Left forelimb (tissue), 1 donor: ENCODE data around the gene SSX2IP.

Experiments
- DNase-seq: peaks from one replicate; pipeline ENCODE4 v3.0.0-alpha.2; 2018; ENCODE audit warnings: low spot score

SSX2IP gene

DNA sequence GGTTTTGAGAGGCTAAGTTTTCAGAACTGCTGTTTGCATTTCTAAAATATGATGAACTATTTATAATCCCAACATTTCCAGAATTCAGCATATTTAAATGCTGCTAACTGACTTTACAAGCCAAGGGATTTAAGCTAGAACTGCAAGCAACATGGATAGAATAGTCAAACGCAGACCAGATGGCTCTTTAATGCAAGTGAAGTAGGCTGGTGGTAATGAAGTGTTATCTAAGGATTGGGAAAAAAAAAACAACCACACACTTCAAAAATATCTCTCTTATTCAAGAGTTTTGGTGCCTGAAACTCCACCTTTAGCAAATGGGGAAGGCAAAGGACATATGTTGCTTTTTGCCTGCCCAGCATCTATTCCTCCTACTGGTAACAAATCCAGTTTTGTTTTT lies 20.9 kb upstream of the SSX2IP start:
- no peak for DNase-seq

DNA sequence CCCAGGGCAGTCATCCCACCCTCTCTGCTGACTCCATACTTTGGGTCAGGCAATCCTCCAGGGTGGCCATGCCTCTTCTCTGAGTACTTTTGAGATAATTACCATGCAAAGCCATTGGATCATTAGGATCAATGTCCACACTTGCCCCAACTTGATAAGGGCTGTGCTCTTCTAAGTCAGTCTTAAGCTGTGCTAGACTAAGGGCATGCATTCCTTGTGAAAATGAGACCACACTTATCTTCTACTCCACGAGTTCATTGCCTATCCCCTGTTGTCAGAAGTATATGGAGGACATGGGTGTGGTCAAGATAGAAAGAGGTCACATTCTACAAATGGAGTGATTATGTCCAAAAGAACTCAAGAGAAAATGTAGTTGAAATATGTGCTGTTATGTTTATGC lies 18.9 kb upstream of the SSX2IP start:
- DNase-seq, result no peak

DNA sequence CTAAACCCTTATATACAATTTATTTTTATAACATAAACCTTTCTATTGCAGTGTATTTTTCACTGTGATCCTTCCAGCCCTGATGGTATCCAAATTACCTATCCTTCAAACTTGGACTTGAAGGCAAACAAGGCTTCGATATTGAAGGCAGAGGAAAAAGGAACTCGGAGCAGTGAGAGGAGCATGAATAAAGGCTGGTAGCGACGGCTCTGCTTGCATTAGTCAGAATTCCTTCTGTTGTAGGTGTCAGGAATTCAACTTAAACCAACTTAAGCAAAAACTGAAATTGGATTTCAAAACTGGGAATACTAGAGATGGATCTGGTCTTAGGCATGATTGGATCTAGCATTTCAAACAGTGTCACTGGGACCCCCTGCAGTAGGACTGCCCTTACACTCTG lies 17.8 kb upstream of the SSX2IP start:
- DNase-seq, result no peak

DNA sequence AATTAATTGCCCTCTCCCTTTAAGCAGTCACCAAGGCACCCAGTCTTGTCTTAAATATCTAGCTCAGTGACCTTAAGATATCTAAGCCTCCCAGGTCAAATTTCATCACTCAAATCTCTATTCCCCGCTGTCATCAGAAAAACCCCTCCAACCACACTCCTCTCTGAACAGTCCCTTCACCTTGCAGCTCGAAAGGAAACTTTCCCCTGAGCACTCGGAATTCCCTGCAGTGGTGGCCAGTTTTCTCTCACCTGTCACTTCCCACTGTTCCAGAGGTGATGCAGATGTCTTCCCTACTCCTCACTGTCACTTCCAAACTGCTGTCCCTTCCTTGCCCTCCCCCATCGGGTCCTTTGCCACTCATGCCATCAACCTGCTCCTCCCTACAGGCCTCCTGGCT lies 15.3 kb upstream of the SSX2IP start:
- no peak for DNase-seq

DNA sequence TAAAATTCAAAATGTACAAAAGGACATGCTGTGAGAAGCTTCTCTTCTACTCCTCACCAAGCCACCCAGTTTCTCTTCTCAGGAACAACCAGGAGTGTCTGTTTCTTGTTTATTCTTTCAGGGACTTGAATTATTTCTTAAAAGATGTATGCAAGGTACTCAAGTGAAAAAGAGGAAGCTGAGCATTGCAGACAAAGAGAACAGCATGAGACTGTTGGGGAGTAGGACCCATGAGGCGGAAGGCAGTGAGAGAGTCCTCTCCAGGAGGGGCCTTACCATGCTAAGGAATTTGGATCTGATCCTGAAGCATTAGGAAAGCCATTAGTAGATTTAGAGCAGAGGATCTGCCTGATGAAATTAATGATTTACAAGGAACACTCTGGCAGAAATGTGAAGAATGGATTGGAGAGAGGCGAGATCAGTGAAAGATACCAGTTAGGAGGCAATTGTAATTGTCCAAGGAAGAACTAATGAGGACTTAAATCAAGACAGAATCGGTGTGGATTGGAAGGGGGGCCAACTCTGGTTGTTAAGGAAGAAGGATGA lies 14.7 kb upstream of the SSX2IP start:
- no peak for DNase-seq

DNA sequence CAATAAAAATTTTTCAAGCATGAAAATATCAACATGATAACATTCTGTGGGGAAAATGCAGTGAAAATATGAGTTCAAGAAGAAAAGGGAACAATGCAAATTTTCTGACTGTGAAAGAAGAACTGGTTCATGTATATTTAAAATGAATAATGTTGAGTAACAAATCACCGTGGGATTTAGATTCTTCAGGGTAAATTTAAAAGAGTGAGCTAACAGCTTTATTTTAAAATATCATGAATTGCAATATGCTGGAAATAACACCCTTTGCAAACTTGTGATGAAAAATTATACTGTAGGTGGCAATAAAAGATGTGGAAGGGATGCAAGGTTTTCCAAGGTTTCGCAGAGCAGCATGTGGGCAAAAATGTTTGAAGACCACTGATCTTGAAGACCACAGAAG lies 13.2 kb upstream of the SSX2IP start:
- no peak for DNase-seq

DNA sequence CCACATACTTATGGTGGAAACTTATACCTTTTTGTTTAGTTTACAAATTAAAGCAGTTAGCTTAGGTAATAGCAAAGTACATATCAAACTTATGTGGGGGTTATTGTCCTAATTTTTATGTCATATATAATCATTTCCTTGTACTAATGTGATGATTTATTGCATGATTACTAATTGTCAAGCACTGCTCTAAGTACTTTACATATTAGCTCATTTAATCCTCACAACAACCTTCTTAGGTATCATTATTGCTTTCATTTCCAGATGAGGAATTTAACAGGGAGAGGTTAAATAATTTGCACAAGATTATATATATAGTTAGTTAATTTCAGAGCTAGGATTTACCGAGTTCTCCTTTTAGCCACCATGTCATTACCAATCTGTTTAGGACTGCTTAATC lies 11.9 kb upstream of the SSX2IP start:
- DNase-seq, result no peak

DNA sequence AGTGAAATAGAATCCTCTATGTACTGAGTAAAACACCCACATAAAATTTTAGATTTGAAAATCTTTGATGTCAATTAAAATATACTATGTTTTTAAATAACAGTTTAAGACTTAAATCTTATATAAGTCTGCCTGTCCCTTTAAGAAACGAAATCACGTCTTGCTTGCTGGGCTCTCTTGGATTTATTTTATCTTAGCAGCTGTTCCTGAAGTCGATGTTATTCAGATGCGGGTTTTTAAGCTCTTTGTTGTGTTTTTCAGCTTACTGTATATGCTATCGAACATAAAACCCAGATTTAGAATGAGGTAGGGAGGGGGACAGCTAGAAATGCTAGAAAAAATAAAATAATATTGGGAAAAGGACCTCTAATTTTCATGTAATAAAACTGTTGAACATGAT lies 11.1 kb upstream of the SSX2IP start:
- DNase-seq, result no peak

DNA sequence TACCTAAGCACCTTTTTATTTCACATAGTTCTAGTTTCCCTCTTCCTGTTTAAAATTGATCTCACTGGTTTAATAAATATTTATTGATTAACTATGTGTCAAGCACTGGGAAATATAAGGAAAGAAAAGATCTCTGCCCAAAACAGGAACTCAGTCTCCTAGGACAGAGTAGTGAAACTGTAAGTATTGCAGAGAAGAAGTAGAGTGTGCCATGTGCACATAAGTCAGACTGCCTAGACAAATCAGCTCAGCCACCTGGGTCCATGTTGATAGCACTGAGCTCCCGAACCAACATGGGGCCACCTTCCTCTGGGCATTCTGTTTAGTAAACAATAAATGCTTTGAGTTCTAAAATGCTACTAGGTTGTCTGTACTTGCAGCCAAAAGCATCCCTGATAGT lies 9.8 kb upstream of the SSX2IP start:
- no peak for DNase-seq

DNA sequence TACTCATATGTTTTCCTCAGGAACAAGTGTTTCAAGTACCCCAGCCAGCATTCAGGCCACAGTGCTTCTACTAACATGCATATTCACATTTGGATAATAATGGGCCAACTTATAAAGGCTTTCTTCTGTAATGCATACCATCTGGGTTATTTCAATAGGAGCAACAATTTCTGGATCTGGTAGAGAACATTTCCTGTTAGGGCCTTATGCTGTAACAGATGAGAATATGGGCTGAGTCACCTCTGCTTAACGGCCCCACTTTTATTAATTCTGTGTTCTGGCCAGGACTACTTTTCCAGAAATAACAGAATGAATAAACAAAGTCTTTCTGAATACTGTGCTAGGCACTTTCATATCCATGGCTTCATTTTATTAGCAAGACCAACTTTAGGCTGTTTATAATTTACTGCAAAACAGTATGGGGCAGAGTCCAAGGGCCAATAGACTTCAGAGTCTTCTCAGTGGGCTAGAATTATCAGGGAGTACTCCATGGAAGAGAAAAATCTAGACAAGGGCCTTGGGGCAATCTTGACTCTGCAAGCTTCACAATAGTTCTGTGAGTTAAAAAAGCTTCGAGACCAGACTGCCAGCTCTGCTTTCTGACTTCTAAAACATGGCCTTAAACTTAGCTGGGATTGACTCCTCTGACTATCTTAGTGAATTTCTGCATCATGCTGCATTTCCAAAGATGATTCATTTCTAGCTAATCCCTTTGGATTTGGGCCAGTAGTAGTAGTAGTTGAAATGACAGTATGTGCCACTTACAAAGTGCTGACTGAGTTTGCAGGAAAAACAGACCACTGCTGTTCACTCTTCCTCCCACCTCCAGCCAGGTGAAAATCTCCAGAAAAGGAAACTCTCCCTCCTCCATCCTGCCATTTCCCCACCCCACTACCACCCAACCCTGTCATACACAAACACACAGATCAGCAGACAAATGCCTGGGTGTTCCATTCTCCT lies 8.2 kb upstream of the SSX2IP start:
- DNase-seq, result no peak

DNA sequence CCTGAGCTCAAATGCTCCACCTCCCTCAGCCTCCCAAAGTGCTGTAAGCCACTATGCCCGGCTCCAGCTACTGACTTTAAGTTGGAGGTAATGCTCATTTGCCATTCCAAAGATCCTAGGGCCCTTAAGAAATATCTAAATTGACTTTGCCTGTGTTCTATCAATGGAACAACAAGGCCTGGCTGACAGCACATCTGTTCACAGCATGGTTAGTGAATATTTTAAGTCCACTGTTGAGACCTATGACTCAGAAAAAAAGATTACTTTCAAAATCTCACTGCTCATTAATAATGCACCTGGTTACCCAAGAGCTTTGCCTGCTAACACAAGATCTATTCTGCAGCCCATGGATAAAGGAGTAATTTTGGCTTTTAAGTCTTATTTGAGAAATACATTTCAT lies 3.5 kb upstream of the SSX2IP start:
- no peak for DNase-seq

DNA sequence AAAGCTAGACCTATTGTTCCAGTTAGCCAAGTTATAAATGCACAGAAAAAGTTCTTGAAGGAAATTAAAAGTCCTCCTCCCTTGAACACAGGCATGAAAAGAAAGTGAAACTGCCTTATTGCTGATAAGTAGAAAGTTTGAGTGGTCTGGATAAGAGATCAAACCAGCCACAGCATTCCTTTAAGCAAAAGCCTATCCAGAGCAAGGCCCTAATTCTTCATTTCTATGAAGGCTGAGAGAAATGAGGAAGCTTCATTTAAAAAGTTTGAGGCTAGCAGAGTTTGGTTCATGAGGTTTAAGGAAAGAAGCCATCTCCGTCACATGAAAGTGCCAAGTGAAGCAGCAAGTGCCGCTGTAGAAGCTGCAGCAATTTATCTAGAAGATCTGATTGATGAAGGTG lies 2.7 kb upstream of the SSX2IP start:
- DNase-seq, result no peak

DNA sequence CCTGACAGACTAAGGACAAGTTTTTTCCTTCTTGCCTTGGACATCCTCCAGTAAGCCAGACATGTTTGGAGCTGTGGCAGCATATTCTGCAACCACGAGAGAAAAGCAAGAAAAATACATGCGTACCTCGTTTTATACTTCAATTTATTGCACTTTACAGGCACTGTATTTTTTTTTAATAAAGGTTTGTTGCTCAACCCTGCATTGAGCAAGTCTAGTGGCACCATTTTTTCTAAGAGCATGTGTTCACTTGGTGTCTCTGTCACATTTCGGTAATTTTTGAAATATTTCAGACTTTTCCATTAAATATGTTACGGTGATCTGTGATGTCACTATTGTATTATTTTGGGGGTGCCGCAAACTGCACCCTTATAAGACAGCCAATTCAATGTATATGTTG lies 2.1 kb upstream of the SSX2IP start:
- DNase-seq, result no peak

DNA sequence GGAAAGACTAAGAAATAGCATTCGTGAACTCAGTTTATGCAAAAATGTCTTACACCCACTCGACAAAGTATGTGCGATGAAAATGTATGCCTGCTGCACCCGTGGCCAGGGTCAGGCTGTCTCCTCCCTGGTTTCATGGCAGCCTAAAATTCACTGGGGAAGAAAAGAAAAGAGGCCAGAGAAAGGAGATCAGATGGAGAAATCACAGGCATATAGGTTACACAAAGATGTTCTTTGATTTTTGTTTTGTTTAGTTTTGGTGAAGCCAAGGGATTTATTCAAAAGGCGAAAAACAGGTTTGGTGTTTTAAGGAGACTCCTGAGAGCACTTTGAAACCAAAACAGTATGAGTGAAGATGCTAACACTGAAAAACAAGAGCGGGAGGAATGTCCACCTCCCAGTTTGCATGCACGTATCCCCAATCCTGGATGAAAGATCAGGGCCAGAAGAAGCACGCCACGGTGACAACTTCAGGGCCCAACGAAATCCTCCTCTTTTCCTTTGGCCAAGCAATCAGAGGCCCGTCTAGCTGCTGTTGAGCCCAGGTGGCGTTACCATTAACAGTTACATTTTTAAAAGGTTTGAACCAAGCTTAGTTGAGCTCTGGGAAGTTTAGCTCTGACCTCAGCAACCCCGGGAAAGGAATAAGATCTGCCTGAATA lies 992 bp upstream of the SSX2IP start:
- no peak for DNase-seq

DNA sequence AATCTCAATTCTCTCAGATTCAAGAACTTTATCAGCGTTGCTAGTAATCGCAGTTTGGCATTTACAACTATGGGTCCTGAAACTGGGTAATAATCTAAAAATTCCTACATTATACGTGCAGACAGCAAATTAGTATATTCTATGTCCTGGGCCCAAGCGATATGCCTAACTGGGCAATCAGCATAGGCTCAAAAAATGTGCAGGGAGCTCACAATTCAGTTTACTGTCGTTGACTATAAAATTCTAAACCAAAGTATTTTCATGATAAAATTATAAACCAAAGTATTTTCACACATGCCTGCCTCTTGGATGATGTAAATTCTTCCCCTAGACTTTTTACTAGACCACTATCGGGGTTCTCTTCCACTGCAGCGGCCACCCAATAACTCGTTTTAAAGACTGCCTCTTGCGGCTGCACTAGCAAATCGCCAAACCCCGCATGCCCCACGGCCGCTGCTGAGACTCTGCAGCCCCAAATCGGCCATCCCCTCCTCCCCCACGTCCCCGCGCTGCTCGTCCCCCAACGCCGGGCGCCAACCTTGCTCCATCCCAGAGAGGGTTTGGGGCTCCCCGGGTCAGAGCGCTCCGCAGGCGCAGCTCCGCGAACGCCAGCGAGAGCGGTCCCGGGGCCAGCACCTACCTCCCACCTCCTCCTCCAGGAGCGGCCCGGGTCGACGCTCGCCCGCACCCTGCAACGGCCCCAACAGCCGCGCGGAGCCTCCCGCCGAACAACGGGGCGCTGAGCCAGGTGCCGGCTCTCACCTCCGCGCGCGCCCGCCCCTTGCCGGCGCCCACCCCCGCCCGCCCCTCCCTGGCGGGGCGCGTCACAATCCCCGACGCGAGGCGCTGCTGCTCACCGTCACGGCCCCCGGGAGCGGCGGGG lies 506 bp downstream of the SSX2IP start:
- DNase-seq, result peak; percentile 77

DNA sequence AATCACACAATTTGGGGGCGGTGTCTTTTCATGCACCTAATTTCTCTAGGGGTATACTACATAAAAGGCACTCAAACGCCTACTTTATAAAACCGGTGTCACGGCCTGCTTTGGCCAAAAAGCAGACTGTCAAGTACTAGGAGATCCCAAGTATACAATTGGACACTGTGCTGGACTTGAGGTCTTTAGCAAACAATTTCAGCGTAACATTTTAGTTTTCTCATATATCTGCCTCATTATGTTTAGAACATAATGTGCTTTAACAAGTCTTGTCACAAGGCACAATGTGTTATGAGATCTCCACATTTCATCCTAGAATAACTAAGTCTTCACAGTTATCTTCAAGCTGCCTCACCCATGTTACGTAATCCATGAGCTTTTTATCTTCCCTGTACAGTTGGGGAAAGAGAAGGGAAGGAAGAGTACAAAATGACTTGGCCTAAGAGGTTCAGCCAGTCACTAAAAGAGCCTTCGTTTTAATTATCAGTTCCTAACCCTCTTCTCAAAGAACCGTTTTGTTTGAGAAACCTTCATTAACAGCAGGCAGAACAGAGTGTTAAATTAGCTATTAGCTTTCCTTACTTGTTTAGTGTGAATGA lies 1.7 kb downstream of the SSX2IP start:
- no peak for DNase-seq

DNA sequence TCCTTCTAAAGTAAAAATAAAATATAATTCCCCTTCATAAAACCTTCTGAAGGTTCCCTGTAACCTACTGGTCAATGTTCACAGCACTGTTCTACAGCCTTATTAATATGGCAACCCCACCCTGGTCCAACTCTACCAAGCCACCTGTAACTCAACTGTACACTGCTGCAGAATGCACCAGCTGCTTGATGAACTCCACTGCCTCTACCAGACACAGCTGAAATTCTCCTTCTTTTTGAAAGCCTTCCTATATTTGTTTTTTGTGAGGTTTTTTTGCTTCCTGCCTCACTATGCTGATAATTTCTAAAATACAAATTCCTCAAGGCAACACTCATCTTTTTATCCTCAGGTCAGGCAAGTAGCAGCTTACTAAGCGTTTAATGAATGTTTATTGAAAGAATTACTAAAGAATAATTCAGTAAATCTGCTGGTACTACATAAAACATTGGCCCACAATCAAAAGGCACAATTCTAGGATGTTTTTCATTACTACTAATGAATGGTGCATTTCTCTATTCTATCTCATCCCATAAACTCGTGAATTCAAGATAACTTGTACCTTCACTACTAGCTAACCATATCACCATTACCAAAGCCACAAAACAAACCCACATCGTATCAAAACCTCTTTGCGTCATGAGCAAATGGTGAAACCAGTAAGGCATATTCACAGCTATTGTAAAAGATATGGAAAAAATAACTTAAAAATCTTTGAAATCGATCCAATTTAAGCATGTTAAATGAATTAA lies 2.4 kb downstream of the SSX2IP start:
- no peak for DNase-seq

DNA sequence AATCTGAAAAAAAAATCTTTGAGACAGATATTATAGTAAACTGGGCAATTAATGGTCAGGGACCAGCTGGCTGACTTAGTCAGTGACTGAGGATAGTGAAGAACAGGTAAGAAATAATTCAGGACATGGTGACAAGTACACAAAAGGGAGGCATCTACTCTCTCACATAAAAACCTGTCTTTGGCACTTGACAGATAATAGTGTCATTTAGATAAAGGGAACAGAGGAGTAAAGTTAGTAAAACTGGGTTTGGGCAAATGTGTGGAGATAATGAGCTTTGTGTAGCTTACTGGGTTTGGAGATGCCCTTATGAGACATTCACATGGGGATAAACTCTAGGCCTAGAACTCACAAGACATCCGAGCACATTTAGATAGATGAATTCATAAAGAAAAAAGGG lies 4.0 kb downstream of the SSX2IP start:
- DNase-seq, result no peak

DNA sequence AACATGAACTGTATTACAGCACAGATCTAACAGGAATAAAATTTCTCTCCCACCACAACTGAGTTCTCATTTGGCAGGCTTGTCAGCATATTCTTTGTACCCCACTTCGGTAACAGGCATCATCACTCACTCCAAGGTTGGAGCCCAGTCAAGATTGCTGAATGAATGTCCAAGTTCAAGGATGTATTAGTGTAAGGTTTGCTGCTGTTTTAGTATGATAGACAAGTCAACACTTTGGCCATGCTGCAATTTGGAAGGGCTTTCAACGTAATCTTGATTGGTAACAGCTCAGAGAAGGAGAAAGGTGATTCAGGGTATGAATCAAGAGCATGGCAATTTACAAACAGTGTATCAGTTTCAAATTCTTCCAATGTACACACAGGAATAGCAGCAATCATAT lies 6.8 kb downstream of the SSX2IP start:
- DNase-seq, result no peak

DNA sequence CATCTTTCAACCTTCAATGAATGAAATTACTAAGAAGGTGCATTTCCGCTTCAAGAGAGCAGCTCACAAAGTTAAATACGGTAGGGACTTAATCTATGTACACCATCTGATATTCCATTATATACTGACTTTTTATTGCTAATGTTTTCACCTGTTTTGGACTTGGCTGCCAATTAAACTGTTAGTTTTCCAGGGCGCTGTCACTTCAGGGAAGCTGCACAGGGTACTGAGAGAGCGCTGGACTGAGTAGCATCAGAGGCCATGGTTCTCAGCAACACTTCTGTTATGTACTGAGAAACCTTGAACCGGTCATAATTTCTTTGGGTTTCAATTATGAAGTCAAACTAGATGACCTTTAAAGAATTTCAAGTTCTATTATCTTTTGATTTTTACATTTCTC lies 8.2 kb downstream of the SSX2IP start:
- no peak for DNase-seq

DNA sequence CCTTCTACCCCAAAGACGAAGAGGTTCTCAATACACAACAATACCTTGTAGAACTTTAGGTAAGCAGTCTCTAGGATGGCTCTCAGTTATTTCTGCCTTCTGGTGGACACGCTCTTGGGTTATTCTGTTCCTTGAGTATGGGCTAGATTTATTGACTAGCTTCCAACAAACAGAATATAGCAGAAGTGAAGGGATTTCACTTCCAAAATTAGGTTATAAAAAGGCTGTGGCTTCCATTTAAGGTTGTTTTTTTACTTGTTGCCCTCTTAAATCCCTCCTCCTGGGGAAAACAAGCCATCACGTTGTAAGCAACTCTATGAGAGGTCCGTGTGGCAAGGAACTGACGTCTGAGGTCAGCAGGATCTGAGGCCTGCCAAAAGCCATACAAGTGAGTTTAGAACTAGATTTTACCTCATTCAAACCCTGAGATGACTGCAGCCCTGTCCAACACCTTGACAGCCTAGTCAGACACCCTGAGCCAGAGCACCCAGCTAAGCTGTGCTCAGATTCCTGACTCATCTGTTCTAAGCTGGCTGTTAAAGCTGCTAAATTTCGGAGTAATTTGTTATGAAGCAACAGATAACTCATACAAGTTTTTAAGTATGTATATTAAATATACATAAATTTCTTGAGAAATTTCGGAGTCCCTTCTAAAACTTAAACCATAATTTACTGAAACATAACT lies 12.7 kb downstream of the SSX2IP start:
- no peak for DNase-seq
